Endometrium (tissue), 2 donors: Measurements from ENCODE around the gene CIB4.
"Not testable (repeated sequence)": the region's sequence is repeated elsewhere in the genome, so short reads cannot be mapped to it uniquely, and the experiment has no call there.

Experiments used
- FAIRE-seq: peaks from 2 replicates; lab custom pipeline; 2012; peaks lifted over from hg19 to GRCh38; lab: Jason Lieb, UNC
- donor health status: control.
- donor health status: control.

The CIB4 gene

GRCh38 chr2:26666671-26667070, 25.5 kb upstream of the CIB4 start:
- no peak for FAIRE-seq

- not testable (repeated sequence) for FAIRE-seq
Measured at GRCh38 chr2:26665296-26665695, 24.1 kb upstream of the CIB4 start.

GRCh38 chr2:26660363-26660962, 19.3 kb upstream of the CIB4 start:
- FAIRE-seq: no peak

GRCh38 chr2:26658691-26659346, 17.7 kb upstream of the CIB4 start:
- no peak for FAIRE-seq

GRCh38 chr2:26657265-26657664, 16.1 kb upstream of the CIB4 start:
- no peak for FAIRE-seq

- no peak for FAIRE-seq
Measured at GRCh38 chr2:26655611-26656195, 14.5 kb upstream of the CIB4 start.

GRCh38 chr2:26655120-26655519, 14.0 kb upstream of the CIB4 start:
- not testable (repeated sequence) for FAIRE-seq

- FAIRE-seq: no peak
Measured at GRCh38 chr2:26654061-26654340, 12.8 kb upstream of the CIB4 start.

- FAIRE-seq: no peak
Measured at GRCh38 chr2:26653207-26654060, 12.3 kb upstream of the CIB4 start.

- peak; percentile 97 for FAIRE-seq
Measured at GRCh38 chr2:26652361-26653041, 11.3 kb upstream of the CIB4 start.

- FAIRE-seq: no peak
Measured at GRCh38 chr2:26651799-26652198, 10.6 kb upstream of the CIB4 start.

GRCh38 chr2:26651470-26651771, 10.3 kb upstream of the CIB4 start:
- no peak for FAIRE-seq

- no peak for FAIRE-seq
Measured at GRCh38 chr2:26650713-26651469, 9.7 kb upstream of the CIB4 start.

GRCh38 chr2:26649992-26650712, 9.0 kb upstream of the CIB4 start:
- no peak for FAIRE-seq

- no peak for FAIRE-seq
Measured at GRCh38 chr2:26649322-26649721, 8.2 kb upstream of the CIB4 start.

- no peak for FAIRE-seq
Measured at GRCh38 chr2:26648516-26648915, 7.3 kb upstream of the CIB4 start.

- no peak for FAIRE-seq
Measured at GRCh38 chr2:26647981-26648380, 6.8 kb upstream of the CIB4 start.

GRCh38 chr2:26646986-26647672, 6.0 kb upstream of the CIB4 start:
- FAIRE-seq: no peak

- no peak for FAIRE-seq
Measured at GRCh38 chr2:26645762-26646161, 4.6 kb upstream of the CIB4 start.

- no peak for FAIRE-seq
Measured at GRCh38 chr2:26644188-26644835, 3.1 kb upstream of the CIB4 start.
